Measurements from ENCODE around the gene CYP1A1. TPM values are rescaled to one million over a fixed set of nuclear protein-coding genes. Genes with fewer than 3 reads are reported as not detected.

Gene CYP1A1
- total RNA-seq, 3 donors from 2014 or later = 0.60 to 0.90 (median 0.76) TPM

DNA sequence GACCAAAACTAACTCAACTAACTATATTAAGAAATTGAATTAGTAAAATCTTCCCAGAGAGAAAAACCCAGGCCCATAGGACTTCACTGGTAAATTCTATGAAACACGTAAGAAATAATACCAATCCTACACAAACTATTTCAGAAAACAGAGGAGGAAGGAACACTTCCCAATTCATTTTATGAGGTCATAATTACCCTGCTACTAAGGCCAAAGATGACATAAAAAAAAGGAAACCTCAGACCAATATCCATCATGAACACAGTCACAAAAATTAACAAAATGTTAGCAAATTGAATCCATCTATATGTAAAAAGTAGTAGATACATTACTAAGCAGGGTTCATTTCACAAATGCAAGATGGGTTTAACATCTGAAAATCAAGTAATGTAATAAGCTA lies 33.0 kb downstream of the CYP1A1 start:
- H3K36me3 Mint-ChIP-seq (ENCODE audit: insufficient read depth) = peaks cover 6% of the 10 kb centered on the region
- no peak overlapping the region for H3K4me3 Mint-ChIP-seq
- ATAC-seq (no peak), DNase-seq (no peak)
- peaks cover 36% of the 10 kb centered on the region for H3K4me1 Mint-ChIP-seq (ENCODE audit: low read depth)
- H3K9me3 Mint-ChIP-seq = no peaks in the 10 kb centered on the region
- H3K27me3 Mint-ChIP-seq (ENCODE audit: low read depth) = no peaks in the 10 kb centered on the region

DNA sequence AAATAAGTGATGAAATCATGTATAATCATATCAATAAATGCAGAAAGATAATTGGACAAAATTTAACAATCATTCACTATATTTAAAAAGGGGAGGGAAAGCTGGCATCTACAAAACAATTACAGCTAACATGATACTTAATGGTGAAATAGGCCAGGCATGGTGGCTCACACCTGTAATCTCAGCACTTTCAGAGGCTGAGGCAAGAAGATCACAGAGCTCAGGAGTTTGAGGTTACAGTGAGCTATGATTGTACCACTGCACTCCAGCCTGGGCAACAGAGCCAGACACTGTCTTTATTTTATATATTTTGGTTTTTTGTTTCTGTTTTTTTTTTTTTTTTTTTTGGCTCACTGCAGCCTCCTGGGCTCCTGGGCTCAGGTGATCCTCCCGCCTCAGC lies 41.6 kb downstream of the CYP1A1 start:
- Mint-ChIP-seq H3K9me3 (no peaks in the 10 kb centered on the region), H3K27me3 (ENCODE audit: low read depth) (no peaks in the 10 kb centered on the region), H3K36me3 (ENCODE audit: insufficient read depth) (peaks cover 8% of the 10 kb centered on the region), H3K4me1 (ENCODE audit: low read depth) (peaks cover 5% of the 10 kb centered on the region), H3K4me3 (no peak overlapping the region)
- ATAC-seq (no peak), DNase-seq (no peak)

GRCh38 chr15:74682954-74683353 lies 42.4 kb downstream of the CYP1A1 start:
- Mint-ChIP-seq H3K27me3 (ENCODE audit: low read depth) (no peaks in the 10 kb centered on the region), H3K4me3 (no peak overlapping the region), H3K9me3 (no peaks in the 10 kb centered on the region), H3K4me1 (ENCODE audit: low read depth) (peaks cover 5% of the 10 kb centered on the region), H3K36me3 (ENCODE audit: insufficient read depth) (peaks cover 8% of the 10 kb centered on the region)
- ATAC-seq (no peak), DNase-seq (no peak)

DNA sequence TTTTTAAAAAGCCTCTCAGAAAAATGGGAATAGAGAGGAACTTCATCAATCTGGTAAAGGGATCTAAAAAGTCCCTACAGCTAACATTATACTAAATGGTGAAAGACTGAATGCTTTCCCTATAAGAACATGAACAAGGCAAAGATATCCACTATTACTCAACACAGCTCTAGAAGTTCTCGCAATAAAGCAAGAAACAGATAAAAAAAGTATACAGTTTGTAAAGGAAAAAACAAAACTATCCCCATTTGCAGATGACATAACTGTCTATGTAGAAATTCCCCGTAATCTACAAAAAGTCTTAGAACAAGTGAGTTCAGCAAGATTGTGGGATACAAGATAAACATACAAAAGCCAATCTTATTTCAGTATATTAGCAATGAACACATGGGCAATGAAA lies 44.9 kb downstream of the CYP1A1 start:
- Mint-ChIP-seq H3K36me3 (ENCODE audit: insufficient read depth) (peaks cover 7% of the 10 kb centered on the region), H3K9me3 (no peaks in the 10 kb centered on the region), H3K4me1 (ENCODE audit: low read depth) (peaks cover 6% of the 10 kb centered on the region), H3K27me3 (ENCODE audit: low read depth) (no peaks in the 10 kb centered on the region), H3K4me3 (no peak overlapping the region)
- no peak for ATAC-seq
- DNase-seq = no peak

GRCh38 chr15:74676801-74677200 lies 48.5 kb downstream of the CYP1A1 start:
- H3K9me3 Mint-ChIP-seq = no peaks in the 10 kb centered on the region
- ATAC-seq (no peak), DNase-seq (no peak)
- peaks cover 7% of the 10 kb centered on the region for H3K4me1 Mint-ChIP-seq (ENCODE audit: low read depth)
- H3K4me3 Mint-ChIP-seq = no peak overlapping the region
- H3K36me3 Mint-ChIP-seq (ENCODE audit: insufficient read depth) = peaks cover 14% of the 10 kb centered on the region
- H3K27me3 Mint-ChIP-seq (ENCODE audit: low read depth) = no peaks in the 10 kb centered on the region

DNA sequence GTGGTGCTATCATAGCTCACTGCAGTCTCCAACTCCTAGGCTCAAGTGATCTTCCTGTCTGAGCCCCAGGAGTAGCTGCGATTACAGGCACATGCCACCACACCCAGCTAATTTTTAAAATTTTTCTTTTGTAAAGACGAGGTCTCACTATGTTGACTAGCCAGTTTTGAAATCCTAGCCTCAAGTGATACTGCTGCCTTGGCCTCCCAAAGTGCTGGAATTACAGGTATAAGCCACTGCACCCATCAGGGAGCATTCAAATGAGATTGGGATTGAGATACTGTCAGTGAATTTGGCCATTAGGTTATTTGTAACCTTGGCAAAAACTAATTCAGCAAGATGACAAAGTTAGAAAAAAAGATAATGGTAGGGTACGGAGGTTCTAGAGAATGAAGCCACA lies 51.2 kb downstream of the CYP1A1 start:
- no peak for DNase-seq
- no peak for ATAC-seq
- Mint-ChIP-seq H3K9me3 (no peaks in the 10 kb centered on the region), H3K4me3 (no peak overlapping the region), H3K4me1 (ENCODE audit: low read depth) (peaks cover 3% of the 10 kb centered on the region), H3K27me3 (ENCODE audit: low read depth) (no peaks in the 10 kb centered on the region), H3K36me3 (ENCODE audit: insufficient read depth) (peaks cover 21% of the 10 kb centered on the region)

- DNase-seq = no peak
- no peak for ATAC-seq
- no peaks in the 10 kb centered on the region for H3K9me3 Mint-ChIP-seq
- no peaks in the 10 kb centered on the region for H3K27me3 Mint-ChIP-seq (ENCODE audit: low read depth)
- peaks cover 23% of the 10 kb centered on the region for H3K36me3 Mint-ChIP-seq (ENCODE audit: insufficient read depth)
- H3K4me1 Mint-ChIP-seq (ENCODE audit: low read depth) = peaks cover 7% of the 10 kb centered on the region
- H3K4me3 Mint-ChIP-seq = no peak overlapping the region
These were observed 55.7 kb downstream of the CYP1A1 start for GRCh38 chr15:74669627-74670026.

Other genes with a start within 250 kb of the CYP1A1 start
- gene ARID3B, start 184.3 kb downstream of the CYP1A1 start, total RNA-seq = 10 to 100 TPM; 15.4 to 23.0 (median 21.8) TPM
- gene CLK3, start 109.7 kb downstream of the CYP1A1 start, total RNA-seq = 10 to 100 TPM; 74.0 to 78.2 (median 74.8) TPM
- gene EDC3, start 29.5 kb downstream of the CYP1A1 start, total RNA-seq = 10 to 100 TPM; 52.2 to 57.1 (median 56.6) TPM
- gene CYP1A2, start 23.3 kb upstream of the CYP1A1 start, total RNA-seq = under 1 TPM in 1 of 3 donors, not detected in 2; 0.08 TPM
- 100 to 1,000 TPM; 368 to 412 (median 397) TPM for gene CSK, start 56.6 kb upstream of the CYP1A1 start, total RNA-seq
- under 1 TPM; 0.30 to 0.55 (median 0.40) TPM for gene LMAN1L, start 87.3 kb upstream of the CYP1A1 start, total RNA-seq
- gene CPLX3, start 101.1 kb upstream of the CYP1A1 start, total RNA-seq = under 1 TPM in 2 of 3 donors, not detected in 1; 0.23 to 0.32 TPM
- 10 to 100 TPM; 52.8 to 64.7 (median 64.0) TPM for gene ULK3, start 117.6 kb upstream of the CYP1A1 start, total RNA-seq
- gene SCAMP2, start 147.8 kb upstream of the CYP1A1 start, total RNA-seq = 10 to 100 TPM; 81.7 to 91.0 (median 82.9) TPM
- gene MPI, start 164.5 kb upstream of the CYP1A1 start, total RNA-seq = 10 to 100 TPM; 37.4 to 53.1 (median 46.6) TPM
- gene FAM219B, start 181.3 kb upstream of the CYP1A1 start, total RNA-seq = 10 to 100 TPM; 23.6 to 26.6 (median 26.4) TPM
- gene COX5A, start 212.5 kb upstream of the CYP1A1 start, total RNA-seq = 100 to 1,000 TPM; 257 to 291 (median 290) TPM
- gene RPP25, start 231.2 kb upstream of the CYP1A1 start, total RNA-seq = 10 to 100 TPM; 10.7 to 15.1 (median 13.3) TPM